Keratinocyte (primary cell): ENCODE data around the gene ZCCHC7. TPM values are rescaled to one million over a fixed set of nuclear protein-coding genes. Genes with fewer than 3 reads are reported as not detected.

Experiments used
- DNase-seq: peaks from one replicate; pipeline ENCODE4 v3.0.0-alpha.2; 2011; ENCODE audit warnings: low read depth, missing footprints, low spot score
- FAIRE-seq: peaks from 2 replicates; lab custom pipeline; 2011; peaks lifted over from hg19 to GRCh38; lab: Jason Lieb, UNC
- H2AFZ ChIP-seq: 2 replicates; pipeline ENCODE4 v1.6.0; 2012; ENCODE audit warnings: low read length, control low read depth, inconsistent platforms; ENCODE audit not compliant: control insufficient read depth
- H3K27ac ChIP-seq: 2 replicates; pipeline ENCODE4 v1.5.1; 2011; ENCODE audit warnings: low read length; ENCODE audit not compliant: control insufficient read depth, insufficient read depth
- H3K27me3 ChIP-seq: 3 replicates; pipeline ENCODE4 v1.6.0; 2011; ENCODE audit warnings: low read length; ENCODE audit not compliant: control insufficient read depth, insufficient read depth; ENCODE audit errors: extremely low read depth
- H3K36me3 ChIP-seq, 2 experiments: 2 replicates in 1 of 2; 3 replicates in 1 of 2; pipeline ENCODE4 v1.5.1; 2011; ENCODE audit warnings: low read length in 2 of 2, mild to moderate bottlenecking in 1 of 2; ENCODE audit not compliant: control insufficient read depth in 2 of 2, insufficient read depth in 2 of 2; ENCODE audit errors: extremely low read depth in 1 of 2
- H3K4me1 ChIP-seq: 3 replicates; pipeline ENCODE4 v1.5.1; 2011; ENCODE audit warnings: low read length; ENCODE audit not compliant: control insufficient read depth, insufficient read depth; ENCODE audit errors: extremely low read depth
- H3K4me2 ChIP-seq: 3 replicates; pipeline ENCODE4 v1.6.0; 2011; ENCODE audit warnings: low read depth, low read length; ENCODE audit not compliant: control insufficient read depth, insufficient read depth; ENCODE audit errors: extremely low read depth
- H3K4me3 ChIP-seq, 3 experiments: fragments of 200-600 bp in 1 of 3; sonication (generic) in 1 of 3; 2 replicates in 2 of 3; 3 replicates in 1 of 3; pipeline ENCODE4 v1.5.1; 2011 to 2016; ENCODE audit warnings: low read length in 3 of 3, mild to moderate bottlenecking in 3 of 3, control low read depth in 2 of 3, inconsistent platforms in 1 of 3, low read depth in 1 of 3, mixed read lengths in 1 of 3, mixed run types in 1 of 3, moderate library complexity in 1 of 3; ENCODE audit not compliant: control insufficient read depth in 2 of 3, insufficient read depth in 2 of 3; ENCODE audit errors: extremely low read depth in 1 of 3
- H3K79me2 ChIP-seq: 2 replicates; pipeline ENCODE4 v1.6.0; 2012; ENCODE audit warnings: low read length; ENCODE audit not compliant: control insufficient read depth, insufficient read depth
- H3K9ac ChIP-seq: 3 replicates; pipeline ENCODE4 v1.6.0; 2011; ENCODE audit warnings: low read length; ENCODE audit not compliant: control insufficient read depth, insufficient read depth; ENCODE audit errors: extremely low read depth
- H3K9me1 ChIP-seq: 3 replicates; pipeline ENCODE4 v1.6.0; 2011; ENCODE audit warnings: low read length; ENCODE audit not compliant: control insufficient read depth, insufficient read depth; ENCODE audit errors: extremely low read depth
- H3K9me3 ChIP-seq: 2 replicates; pipeline ENCODE4 v1.5.1; 2012; ENCODE audit warnings: low read depth, low read length; ENCODE audit not compliant: control insufficient read depth
- H4K20me1 ChIP-seq: 3 replicates; pipeline ENCODE4 v1.6.0; 2011; ENCODE audit warnings: low read length; ENCODE audit not compliant: control insufficient read depth, insufficient read depth; ENCODE audit errors: extremely low read depth
- CTCF ChIP-seq, 3 experiments: IDR thresholded peaks in 1 of 3; conservative IDR thresholded peaks in 1 of 3; optimal IDR thresholded peaks in 1 of 3; 2 replicates in 2 of 3; 3 replicates in 1 of 3; pipeline versions ENCODE3 to v1.5.1; 2011; ENCODE audit warnings: low read length in 3 of 3, mild to moderate bottlenecking in 3 of 3, moderate library complexity in 2 of 3, control low read depth in 1 of 3, inconsistent platforms in 1 of 3; ENCODE audit not compliant: insufficient read depth in 2 of 3; ENCODE audit errors: extremely low read depth in 1 of 3
- EZH2 ChIP-seq: IDR thresholded peaks from one replicate; pipeline ENCODE4 v1.6.1; 2012; ENCODE audit warnings: inconsistent platforms, mild to moderate bottlenecking, low read length, moderate library complexity
- dilution Hi-C: fragments of 300-500 bp; cut with MboI; formaldehyde crosslinking; loops from one replicate; pipeline ENCODE4 v1.7.0; 2020; ENCODE audit warnings: low sequenced_read_pairs; ENCODE audit not compliant: extremely low pct_ligation_motif_present
- polyA plus RNA-seq, 5 experiments: library from polyadenylated mRNA; depleted of rRNA in 3 of 5; stranded (reverse) in 3 of 5; stranded (forward) in 1 of 5; unstranded in 1 of 5; fragments of >200 nt; gene quantifications; 1 replicate in 1 of 5; 2 replicates in 3 of 5; 3 replicates in 1 of 5; pipeline versions ENCODE4 v1.2.1 to v1.2.3, GENCODE V29; 2011 to 2012; ENCODE audit warnings: missing spikeins in 2 of 5, low read depth in 1 of 5, low replicate concordance in 1 of 5

Gene ZCCHC7
- polyA plus RNA-seq, 1 donor (not counting 4 experiments of a cell fraction or from before 2014, with no cell fraction given) = 16.5 TPM

GRCh38 chr9:37324691-37325490 is 204.5 kb downstream of the ZCCHC7 start:
- Histone ChIP-seq H3K4me3 (no peak overlapping the region), H3K27me3 (no peaks in the 10 kb centered on the region), H2AFZ (no peak overlapping the region), H3K9me3 (no peaks in the 10 kb centered on the region), H3K79me2 (no peaks in the 10 kb centered on the region), H3K9me1 (no peaks in the 10 kb centered on the region), H3K4me2 (no peak overlapping the region), H3K9ac (no peak overlapping the region), H3K4me1 (no peaks in the 10 kb centered on the region), H4K20me1 (no peaks in the 10 kb centered on the region), H3K36me3 (no peaks in the 10 kb centered on the region), H3K27ac (no peak overlapping the region)
- TF ChIP-seq EZH2 (no peak), CTCF (optimal IDR thresholded peaks at IDR 0.05 in 1 of 3, IDR thresholded peaks at IDR 0.05 in 1 of 3, conservative IDR thresholded peaks at IDR 0.05 in 1 of 3; ENCODE audit: extremely low read depth in 1 of 3, insufficient read depth in 2 of 3, low read length in 3 of 3) (no peak)
- FAIRE-seq (peak; percentile 17), DNase-seq (no peak)
- dilution Hi-C loops = loop anchor here (25.0 kb wide), 1 partner anchor 87 kb away; the partner anchor contains the start of gene GRHPR

DNA sequence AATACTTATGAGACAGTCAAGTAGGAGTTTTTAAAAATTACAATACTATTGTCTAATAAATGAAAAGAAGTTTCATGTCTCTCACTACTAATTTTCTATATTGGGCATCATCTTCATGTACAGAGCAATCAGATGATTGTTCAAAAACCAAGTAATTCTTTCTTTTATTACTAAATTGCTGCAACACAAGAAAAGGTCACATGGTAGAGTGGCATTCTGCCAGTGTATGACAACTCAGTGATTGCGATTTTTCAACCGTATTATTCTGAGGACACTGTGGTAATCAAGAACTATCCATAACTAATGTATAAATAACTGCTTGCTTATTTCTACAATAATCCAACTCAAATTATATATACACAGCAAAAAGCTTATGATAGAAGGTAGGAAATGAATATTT is 205.4 kb downstream of the ZCCHC7 start:
- FAIRE-seq (no peak), DNase-seq (no peak)
- H3K79me2 ChIP-seq = no peaks in the 10 kb centered on the region
- H3K4me2 ChIP-seq = no peak overlapping the region
- H3K9me3 ChIP-seq = no peaks in the 10 kb centered on the region
- H3K4me3 ChIP-seq = no peak overlapping the region
- no peaks in the 10 kb centered on the region for H3K36me3 ChIP-seq
- no peak overlapping the region for H2AFZ ChIP-seq
- H3K27me3 ChIP-seq = no peaks in the 10 kb centered on the region
- no peaks in the 10 kb centered on the region for H4K20me1 ChIP-seq
- H3K27ac ChIP-seq = no peak overlapping the region
- no peaks in the 10 kb centered on the region for H3K9me1 ChIP-seq
- no peaks in the 10 kb centered on the region for H3K4me1 ChIP-seq
- TF ChIP-seq EZH2 = no peak
- no peak for TF ChIP-seq CTCF (optimal IDR thresholded peaks at IDR 0.05 in 1 of 3, IDR thresholded peaks at IDR 0.05 in 1 of 3, conservative IDR thresholded peaks at IDR 0.05 in 1 of 3; ENCODE audit: extremely low read depth in 1 of 3, insufficient read depth in 2 of 3, low read length in 3 of 3)
- dilution Hi-C loops = no loop called here
- H3K9ac ChIP-seq = no peak overlapping the region
